LNCaP clone FGC (cell line): ENCODE data around the gene TTC3.

ENCODE experiments used
- DNase-seq: peaks from one replicate; pipeline ENCODE4 v3.0.0-alpha.2; 2011; ENCODE audit warnings: low read depth
- H3K4me3 ChIP-seq: 2 replicates; pipeline ENCODE4 v1.5.1; 2011; ENCODE audit warnings: mild to moderate bottlenecking, low read depth, low read length, control low read depth
- CTCF ChIP-seq: IDR thresholded peaks from 2 replicates; pipeline ENCODE4 v1.5.1; 2012; ENCODE audit warnings: mild to moderate bottlenecking; ENCODE audit not compliant: control insufficient read depth, insufficient read depth; ENCODE audit errors: extremely low read depth

The TTC3 gene

GRCh38 chr21:37060296-37060695, 12.8 kb upstream of the TTC3 start:
- no peak for DNase-seq

GRCh38 chr21:37061926-37062592, 11.0 kb upstream of the TTC3 start:
- TF ChIP-seq CTCF = no peak
- no peak for DNase-seq

More at GRCh38 chr21:37060296-37060695, 12.8 kb upstream of the TTC3 start:
- TF ChIP-seq CTCF = no peak
- no peak overlapping the region for H3K4me3 ChIP-seq

GRCh38 chr21:37062593-37062935, 10.5 kb upstream of the TTC3 start:
- DNase-seq = no peak
- H3K4me3 ChIP-seq = no peak overlapping the region
- no peak for TF ChIP-seq CTCF

More at GRCh38 chr21:37061926-37062592, 11.0 kb upstream of the TTC3 start:
- H3K4me3 ChIP-seq = no peak overlapping the region

GRCh38 chr21:37063433-37063832, 9.6 kb upstream of the TTC3 start:
- DNase-seq = no peak
- H3K4me3 ChIP-seq = no peak overlapping the region
- TF ChIP-seq CTCF = no peak

DNA sequence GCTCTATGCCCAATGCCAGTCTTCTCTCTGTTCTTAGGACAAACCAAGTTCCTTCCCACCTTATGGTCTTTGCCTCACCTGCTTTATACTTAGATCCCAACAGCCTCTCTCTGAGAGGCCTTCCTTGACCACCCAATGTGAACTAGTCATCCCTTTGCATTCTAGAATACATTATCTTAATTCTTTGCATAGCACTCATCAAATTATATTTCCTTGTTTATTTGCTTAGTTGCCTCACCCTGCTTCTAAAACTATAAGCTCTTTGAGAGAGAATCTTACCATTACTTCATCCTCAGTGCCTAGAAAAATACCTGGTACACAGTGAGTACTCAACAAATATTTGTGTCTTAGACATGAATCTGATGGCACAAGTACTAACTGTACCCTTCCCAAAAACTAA, 8.2 kb upstream of the TTC3 start:
- TF ChIP-seq CTCF = no peak
- DNase-seq = no peak
- H3K4me3 ChIP-seq = no peak overlapping the region

- TF ChIP-seq CTCF = no peak
- H3K4me3 ChIP-seq = no peak overlapping the region
- DNase-seq = no peak
Measured at GRCh38 chr21:37065561-37066177, 7.4 kb upstream of the TTC3 start.

GRCh38 chr21:37071561-37072273, 1.3 kb upstream of the TTC3 start:
- DNase-seq = no peak
- H3K4me3 ChIP-seq = peak overlapping the region; percentile 93
- no peak for TF ChIP-seq CTCF
